ENCODE measurements around the gene SUPT6H. TPM values are rescaled to one million over a fixed set of nuclear protein-coding genes. Genes with fewer than 3 reads are reported as not detected.

SUPT6H gene
- total and polyA plus RNA-seq, 9 of the 15 experiments (the other 6 are each of a cell fraction or from before 2014, with no cell fraction given) = 1.7 to 77.7 (median 49.2) TPM

DNA sequence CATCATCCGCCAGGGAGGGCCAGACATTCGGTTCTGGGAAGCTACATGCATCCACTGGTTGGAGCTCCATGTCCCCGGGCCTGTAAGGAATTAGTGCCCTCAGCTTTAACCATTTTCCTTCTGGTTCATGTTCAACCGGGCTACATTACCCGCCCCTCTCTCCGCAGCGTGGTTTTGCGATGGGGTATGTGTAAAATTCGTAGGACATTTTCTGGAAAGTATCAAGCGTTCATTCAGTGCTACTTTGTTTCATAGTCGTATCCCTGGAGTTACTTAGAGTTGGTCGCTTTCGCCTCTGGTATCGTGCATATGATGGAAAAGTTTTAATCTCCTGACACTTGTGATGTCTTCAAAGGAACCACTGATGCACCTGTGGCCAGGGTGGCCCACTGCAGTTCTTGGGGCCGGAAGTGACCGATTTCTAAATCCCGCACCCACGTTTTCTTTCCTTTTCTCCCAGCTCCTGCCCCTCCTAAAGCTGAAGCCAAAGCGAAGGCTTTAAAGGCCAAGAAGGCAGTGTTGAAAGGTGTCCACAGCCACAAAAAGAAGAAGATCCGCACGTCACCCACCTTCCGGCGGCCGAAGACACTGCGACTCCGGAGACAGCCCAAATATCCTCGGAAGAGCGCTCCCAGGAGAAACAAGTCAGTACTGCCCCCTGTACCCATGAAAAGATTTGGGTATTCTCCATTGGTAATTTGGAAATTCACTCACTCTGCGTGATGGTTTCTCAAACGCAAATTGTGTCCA is 58.4 kb downstream of the SUPT6H start (continued):
- TF ChIP-seq TRIM25 (IDR thresholded peaks at IDR 0.05; ENCODE audit: borderline replicate concordance) (peak; percentile 42; the same call in 1 of the 2 replicates), ZSCAN29 (IDR thresholded peaks at IDR 0.05) (0 out of 2 replicates have a peak, but pooled peaks have one; percentile 33), POLR2AphosphoS2 (IDR thresholded peaks at IDR 0.05; ENCODE audit: low read length) (no peak), ZNF431 (CRISPR knock-in tag; IDR thresholded peaks at IDR 0.05) (no peak), SRSF3 (IDR thresholded peaks at IDR 0.05; ENCODE audit: insufficient read depth, low read length) (peak; percentile 17; the same call in 1 of the 2 replicates), KHSRP (IDR thresholded peaks at IDR 0.05) (0 out of 2 replicates have a peak, but pooled peaks have one; percentile 42), BRD4 (IDR thresholded peaks at IDR 0.05) (peak; percentile 96), ZNF311 (CRISPR knock-in tag; IDR thresholded peaks at IDR 0.05) (0 out of 2 replicates have a peak, but pooled peaks have one; percentile 32), NFYB (IDR thresholded peaks at IDR 0.05; ENCODE audit: extremely low read depth, insufficient read length) (no peak), ZNF695 (CRISPR knock-in tag; IDR thresholded peaks at IDR 0.05) (0 out of 2 replicates have a peak, but pooled peaks have one; percentile 32), NCOA1 (IDR thresholded peaks at IDR 0.05; ENCODE audit: low read depth) (no peak), ZNF12 (CRISPR knock-in tag; IDR thresholded peaks at IDR 0.05) (0 out of 2 replicates have a peak, but pooled peaks have one; percentile 17), ATF4 (CRISPR knock-in tag; IDR thresholded peaks at IDR 0.05) (no peak), ZNF165 (CRISPR knock-in tag; IDR thresholded peaks at IDR 0.05; ENCODE audit: borderline replicate concordance) (0 out of 2 replicates have a peak, but pooled peaks have one; percentile 48), CBFB (CRISPR knock-in tag; IDR thresholded peaks at IDR 0.05) (0 out of 2 replicates have a peak, but pooled peaks have one; percentile 3), POLR2B (IDR thresholded peaks at IDR 0.05; ENCODE audit: low read depth, partially characterized antibody) (peak; percentile 53)
- TF ChIP-seq, protein P1, sequence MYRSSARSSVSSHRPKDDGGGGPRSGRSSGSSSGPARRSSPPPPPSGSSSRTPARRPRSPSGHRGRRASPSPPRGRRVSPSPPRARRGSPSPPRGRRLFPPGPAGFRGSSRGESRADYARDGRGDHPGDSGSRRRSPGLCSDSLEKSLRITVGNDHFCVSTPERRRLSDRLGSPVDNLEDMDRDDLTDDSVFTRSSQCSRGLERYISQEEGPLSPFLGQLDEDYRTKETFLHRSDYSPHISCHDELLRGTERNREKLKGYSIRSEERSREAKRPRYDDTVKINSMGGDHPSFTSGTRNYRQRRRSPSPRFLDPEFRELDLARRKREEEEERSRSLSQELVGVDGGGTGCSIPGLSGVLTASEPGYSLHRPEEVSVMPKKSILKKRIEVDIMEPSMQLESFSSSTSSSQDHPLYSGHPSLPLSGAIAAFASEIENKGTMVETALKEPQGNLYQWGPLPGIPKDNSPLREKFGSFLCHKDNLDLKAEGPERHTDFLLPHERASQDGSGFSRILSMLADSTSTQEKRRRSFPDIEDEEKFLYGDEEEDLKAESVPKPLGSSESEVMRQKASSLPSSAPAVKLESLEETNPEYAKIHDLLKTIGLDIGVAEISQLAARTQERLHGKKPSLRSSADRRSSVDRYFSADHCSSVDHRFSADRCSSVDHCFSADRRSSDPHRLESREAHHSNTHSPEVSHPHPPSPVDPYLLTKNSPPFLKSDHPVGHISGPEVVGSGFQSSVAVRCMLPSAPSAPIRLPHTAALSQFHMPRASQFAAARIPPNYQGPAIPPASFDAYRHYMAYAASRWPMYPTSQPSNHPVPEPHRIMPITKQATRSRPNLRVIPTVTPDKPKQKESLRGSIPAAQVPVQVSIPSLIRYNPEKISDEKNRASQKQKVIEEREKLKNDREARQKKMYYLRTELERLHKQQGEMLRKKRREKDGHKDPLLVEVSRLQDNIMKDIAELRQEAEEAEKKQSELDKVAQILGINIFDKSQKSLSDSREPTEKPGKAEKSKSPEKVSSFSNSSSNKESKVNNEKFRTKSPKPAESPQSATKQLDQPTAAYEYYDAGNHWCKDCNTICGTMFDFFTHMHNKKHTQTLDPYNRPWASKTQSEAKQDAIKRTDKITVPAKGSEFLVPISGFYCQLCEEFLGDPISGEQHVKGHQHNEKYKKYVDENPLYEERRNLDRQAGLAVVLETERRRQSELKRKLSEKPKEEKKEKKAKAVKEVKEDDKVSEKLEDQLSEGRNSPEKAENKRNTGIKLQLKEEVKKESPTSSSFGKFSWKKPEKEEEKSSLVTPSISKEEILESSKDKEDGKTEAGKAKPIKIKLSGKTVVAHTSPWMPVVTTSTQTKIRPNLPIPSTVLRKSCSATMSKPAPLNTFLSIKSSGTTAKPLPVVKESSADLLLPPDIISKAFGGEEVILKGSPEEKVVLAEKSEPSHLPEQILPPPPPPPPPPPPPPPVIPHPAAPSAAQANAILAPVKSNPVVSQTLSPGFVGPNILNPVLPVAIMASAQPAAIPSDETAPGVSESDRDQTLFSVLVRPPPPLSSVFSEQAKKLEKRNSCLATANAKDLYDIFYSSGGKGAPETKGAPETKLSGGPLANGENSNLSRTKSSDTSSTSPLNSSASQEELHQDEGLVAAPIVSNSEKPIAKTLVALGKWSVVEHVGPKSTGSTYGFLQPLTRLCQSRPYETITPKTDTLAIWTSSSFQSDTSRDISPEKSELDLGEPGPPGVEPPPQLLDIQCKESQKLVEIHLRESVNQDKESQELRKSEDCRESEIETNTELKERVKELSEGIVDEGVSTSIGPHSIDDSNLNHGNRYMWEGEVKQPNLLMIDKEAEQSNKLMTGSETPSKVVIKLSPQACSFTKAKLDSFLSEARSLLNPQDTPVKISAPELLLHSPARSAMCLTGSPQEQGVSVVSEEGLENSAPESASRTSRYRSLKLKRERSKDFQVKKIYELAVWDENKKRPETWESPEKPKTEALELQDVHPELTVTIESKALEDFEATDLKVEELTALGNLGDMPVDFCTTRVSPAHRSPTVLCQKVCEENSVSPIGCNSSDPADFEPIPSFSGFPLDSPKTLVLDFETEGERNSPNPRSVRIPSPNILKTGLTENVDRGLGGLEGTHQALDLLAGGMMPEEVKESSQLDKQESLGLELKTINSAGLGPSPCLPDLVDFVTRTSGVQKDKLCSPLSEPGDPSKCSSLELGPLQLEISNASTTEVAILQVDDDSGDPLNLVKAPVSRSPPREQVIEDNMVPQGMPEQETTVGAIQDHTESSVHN (IDR thresholded peaks at IDR 0.05; ENCODE audit: borderline replicate concordance in 1 of 2, low read depth in 1 of 2) = 0 out of 4 replicates have a peak, but pooled peaks of 1 of the 2 experiments have one; percentile 25

Measured in K562 (cell line).